GM19395 (cell line): Measurements from ENCODE around the gene ALG5.

Source experiments
- ATAC-seq: cut with Tn5 transposase; IDR thresholded peaks from one replicate; pipeline ENCODE4 v1.9.1; 2021; ENCODE audit warnings: mild to moderate bottlenecking, moderate library complexity; ENCODE audit not compliant: unreplicated experiment

The ALG5 gene

GRCh38 chr13:36918246-36919131, 80.7 kb downstream of the ALG5 start:
- ATAC-seq = no peak

DNA sequence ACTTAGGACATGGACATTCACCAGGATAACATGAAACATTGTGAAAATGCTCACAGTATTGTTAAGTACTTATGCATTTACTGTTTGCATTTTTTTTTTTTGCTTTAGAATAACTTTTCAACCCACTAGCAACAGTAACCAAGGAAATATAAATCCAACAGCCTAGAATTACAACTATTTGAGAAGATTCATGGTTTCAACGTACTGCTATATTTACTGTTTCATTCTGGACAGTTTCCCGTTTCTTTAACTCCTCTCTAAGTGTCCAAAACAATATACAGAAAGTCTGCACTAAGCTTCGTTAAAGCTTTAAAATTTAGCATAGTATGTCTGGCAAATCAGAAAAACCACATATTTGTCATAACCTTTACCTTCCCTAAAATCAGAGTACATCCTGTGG, 81.8 kb downstream of the ALG5 start:
- ATAC-seq = no peak

DNA sequence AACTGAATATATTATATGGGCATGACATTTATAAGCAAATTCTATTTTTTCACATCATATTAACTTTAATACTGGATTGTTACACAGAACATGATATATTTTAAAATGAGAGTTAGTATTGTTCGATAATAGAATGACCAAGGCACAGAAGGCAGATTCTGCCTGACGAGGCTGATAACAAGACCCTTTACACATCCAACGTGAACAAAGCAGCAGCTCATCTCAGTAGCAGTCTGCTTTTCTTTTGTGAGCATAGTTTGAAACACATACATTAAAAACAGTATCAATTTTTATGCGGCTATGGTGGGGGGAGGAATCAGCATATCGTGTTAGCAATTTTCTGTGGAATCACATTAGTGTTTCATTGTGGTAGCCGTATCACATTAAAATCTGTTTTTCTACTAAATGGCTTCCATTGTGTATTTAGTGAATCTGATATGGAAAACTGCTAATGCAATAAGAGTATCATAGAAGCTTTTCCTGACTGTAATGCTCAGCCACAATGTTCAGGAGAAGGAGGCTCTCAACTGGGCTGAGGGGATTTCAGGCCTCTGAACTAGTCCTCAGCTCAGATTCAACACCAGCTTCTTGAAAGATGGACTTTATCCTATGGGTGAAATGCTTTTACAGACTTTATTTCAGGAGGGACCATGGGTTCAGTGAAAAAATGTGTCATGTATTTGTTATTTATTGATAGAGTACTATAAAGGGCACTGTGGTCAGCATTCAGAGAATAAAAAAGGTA, 83.1 kb downstream of the ALG5 start:
- ATAC-seq = no peak

GRCh38 chr13:36915106-36915505, 84.0 kb downstream of the ALG5 start:
- ATAC-seq = no peak

DNA sequence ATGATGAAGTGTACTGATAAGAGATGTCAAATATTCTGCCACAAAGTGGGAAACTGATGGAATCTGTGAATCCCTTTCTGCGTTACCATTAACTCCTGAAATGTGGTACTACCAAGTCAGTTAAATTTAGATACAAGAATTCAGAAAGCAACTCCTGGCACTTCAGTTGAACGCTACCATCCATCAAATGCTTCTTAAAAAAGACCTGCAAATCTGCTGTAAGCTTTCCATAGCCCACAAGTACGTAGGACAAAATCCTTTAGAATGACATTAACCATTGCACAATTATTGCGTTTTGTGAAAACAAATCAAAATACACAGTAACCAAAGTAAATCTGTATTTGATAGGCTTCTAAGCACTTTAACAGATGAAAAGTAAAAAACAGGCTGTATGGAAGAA, 84.5 kb downstream of the ALG5 start:
- no peak for ATAC-seq

DNA sequence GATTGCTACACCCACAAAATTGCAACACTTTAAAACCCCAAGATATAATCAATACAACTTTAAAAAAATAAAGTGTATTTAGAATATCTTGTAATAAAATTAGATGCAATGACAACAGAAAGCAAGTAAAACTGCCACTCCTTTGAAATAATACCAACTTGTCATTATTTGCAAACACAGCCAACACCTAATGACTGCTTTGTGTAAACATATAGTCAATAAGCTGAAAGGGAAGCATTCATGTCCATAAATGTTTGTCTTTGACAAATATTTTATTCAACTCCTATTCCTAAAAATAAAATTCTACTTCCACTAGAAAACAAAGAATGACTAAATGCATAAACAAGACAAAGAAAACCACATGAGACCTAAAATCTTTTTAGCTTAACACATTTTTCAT, 85.7 kb downstream of the ALG5 start:
- no peak for ATAC-seq

- no peak for ATAC-seq
These were observed 86.2 kb downstream of the ALG5 start for GRCh38 chr13:36912973-36913372.

- ATAC-seq = no peak
These were observed 86.8 kb downstream of the ALG5 start for GRCh38 chr13:36912369-36912768.

DNA sequence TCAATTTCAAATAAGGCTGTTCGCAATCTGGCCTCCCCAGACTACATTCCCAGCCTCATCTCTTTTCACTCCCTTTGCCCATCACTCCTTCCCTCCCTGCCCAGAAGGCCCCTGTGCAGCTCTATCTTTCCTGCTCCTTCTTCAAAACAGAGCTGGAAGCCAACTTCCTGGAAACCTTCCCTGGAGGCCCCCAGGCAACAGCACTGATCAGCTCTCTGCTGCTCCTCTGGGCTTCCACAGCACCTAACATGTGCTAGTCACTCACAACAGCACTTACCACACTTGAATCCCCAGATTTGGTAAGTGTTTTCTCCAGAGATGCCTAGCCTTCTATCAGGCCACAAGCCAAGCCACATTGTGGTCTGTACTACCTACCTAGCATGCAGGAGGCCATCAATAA, 88.6 kb downstream of the ALG5 start:
- ATAC-seq = no peak

- ATAC-seq = no peak
These were observed 91.3 kb downstream of the ALG5 start for GRCh38 chr13:36907821-36908220.

DNA sequence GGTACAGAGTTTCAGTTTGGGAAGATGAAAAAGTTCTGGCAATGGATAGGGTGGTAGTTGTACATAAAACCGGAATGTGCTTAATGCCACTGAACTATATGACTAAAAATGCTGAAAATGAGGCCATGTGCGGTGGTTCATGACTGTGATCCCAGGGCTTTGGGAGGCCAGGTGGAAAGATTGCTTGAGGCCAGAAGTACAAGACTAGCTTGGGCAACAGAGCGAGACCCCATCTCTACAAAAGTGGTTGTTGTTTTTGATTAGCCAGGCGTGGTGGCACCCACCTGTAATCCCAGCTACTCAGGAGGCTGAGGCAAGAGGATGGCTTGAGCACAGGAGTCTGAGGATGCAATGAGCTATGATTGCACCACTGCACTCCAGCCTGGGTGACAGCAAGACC, 91.9 kb downstream of the ALG5 start:
- ATAC-seq = no peak

GRCh38 chr13:36905944-36906343, 93.2 kb downstream of the ALG5 start:
- ATAC-seq = no peak

- ATAC-seq = no peak
These were observed 95.1 kb downstream of the ALG5 start for GRCh38 chr13:36903925-36904595.
